GM19035 (cell line): ENCODE data around the gene PHOX2A.

Experiments
- ATAC-seq: cut with Tn5 transposase; IDR thresholded peaks from one replicate; pipeline ENCODE4 v1.9.1; 2021; ENCODE audit not compliant: unreplicated experiment

The PHOX2A gene

GRCh38 chr11:72189455-72190250 is 54.3 kb downstream of the PHOX2A start:
- no peak for ATAC-seq
